SK-N-SH (cell line): ENCODE measurements around the gene PTPRC. TPM values are rescaled to one million over a fixed set of nuclear protein-coding genes. Genes with fewer than 3 reads are reported as not detected.

Experiments used
- CTCF ChIA-PET: fragments of 300-600, 350-600 bp; formaldehyde crosslinking; extraction: SDS; loops from one replicate; lab custom pipeline; 2021; lab: Yijun Ruan, JAX
- POLR2A ChIA-PET: fragments of 350-600 bp; sonication (Branson Sonifier 250); formaldehyde crosslinking; extraction: SDS; loops from one replicate; lab custom pipeline; 2020; ENCODE audit warnings: antibody characterized with exemption, inconsistent platforms; lab: Yijun Ruan, JAX
- DNase-seq: peaks from one replicate; pipeline ENCODE4 v3.0.0; 2012
- H2AFZ ChIP-seq: fragments of 200-600 bp; sonication (generic); 2 replicates; pipeline ENCODE4 v1.8.1; 2016; ENCODE audit warnings: antibody characterized with exemption, mild to moderate bottlenecking, low read depth
- H3F3A ChIP-seq: fragments of 200-600 bp; sonication (generic); replicated peaks from 2 replicates; pipeline ENCODE3; 2016; ENCODE audit warnings: antibody characterized with exemption, mild to moderate bottlenecking; ENCODE audit not compliant: insufficient read depth
- H3K27ac ChIP-seq, 2 experiments: fragments of 200-500 bp in 1 of 2; fragments of 200-600 bp in 1 of 2; sonication (Bioruptor generic) in 1 of 2; sonication (generic), shearing (Covaris generic) in 1 of 2; 2 replicates each; pipeline versions ENCODE4 v1.5.1 to v1.6.1; 2014 to 2016; ENCODE audit warnings: low read depth in 2 of 2, inconsistent platforms in 1 of 2, low read length in 1 of 2, mild to moderate bottlenecking in 1 of 2, mixed read lengths in 1 of 2
- H3K27me3 ChIP-seq: fragments of 200-600 bp; sonication (generic), shearing (Covaris generic); 2 replicates; pipeline ENCODE4 v1.6.1; 2016; ENCODE audit warnings: mixed run types; ENCODE audit not compliant: insufficient read depth
- H3K36me3 ChIP-seq, 2 experiments: fragments of 200-500 bp in 1 of 2; fragments of 200-600 bp in 1 of 2; sonication (Bioruptor generic) in 1 of 2; sonication (generic) in 1 of 2; replicated peaks in 1 of 2; 2 replicates each; pipeline versions ENCODE3 to v1.5.1; 2014 to 2016; ENCODE audit warnings: low read length in 1 of 2, mild to moderate bottlenecking in 1 of 2; ENCODE audit not compliant: insufficient read depth in 2 of 2, control insufficient read depth in 1 of 2
- H3K4me1 ChIP-seq, 2 experiments: fragments of 200-500 bp in 1 of 2; fragments of 200-600 bp in 1 of 2; sonication (Bioruptor generic) in 1 of 2; sonication (generic), shearing (Covaris generic) in 1 of 2; 2 replicates each; pipeline versions ENCODE4 v1.5.1 to v1.6.1; 2014 to 2016; ENCODE audit warnings: low read depth in 1 of 2, low read length in 1 of 2, mixed run types in 1 of 2; ENCODE audit not compliant: insufficient read depth in 2 of 2, control insufficient read depth in 1 of 2
- H3K4me2 ChIP-seq: fragments of 200-600 bp; sonication (generic), shearing (Covaris generic); 2 replicates; pipeline ENCODE4 v1.6.1; 2017; ENCODE audit warnings: mixed run types
- H3K4me3 ChIP-seq, 2 experiments: fragments of 200-500 bp in 1 of 2; fragments of 200-600 bp in 1 of 2; sonication (Bioruptor generic) in 1 of 2; sonication (generic), shearing (Covaris generic) in 1 of 2; 2 replicates each; pipeline versions ENCODE4 v1.5.1 to v1.8.1; 2014 to 2016; ENCODE audit warnings: low read depth in 2 of 2, inconsistent platforms in 1 of 2, low read length in 1 of 2, mild to moderate bottlenecking in 1 of 2, mixed read lengths in 1 of 2, moderate library complexity in 1 of 2
- H3K79me2 ChIP-seq: fragments of 200-600 bp; sonication (generic); 2 replicates; pipeline ENCODE4 v1.8.1; 2017; ENCODE audit warnings: mild to moderate bottlenecking; ENCODE audit not compliant: insufficient read depth
- H3K9ac ChIP-seq: fragments of 200-600 bp; sonication (generic); 2 replicates; pipeline ENCODE4 v1.6.1; 2017; ENCODE audit warnings: mixed run types
- H3K9me2 ChIP-seq: fragments of 200-600 bp; sonication (generic); 2 replicates; pipeline ENCODE4 v1.6.1; 2017; ENCODE audit warnings: mixed run types
- H3K9me3 ChIP-seq: fragments of 200-600 bp; sonication (generic); 2 replicates; pipeline ENCODE4 v1.6.1; 2017; ENCODE audit warnings: mixed run types, mild to moderate bottlenecking, moderate library complexity
- H4K20me1 ChIP-seq: fragments of 200-600 bp; sonication (generic); 2 replicates; pipeline ENCODE4 v1.6.1; 2017; ENCODE audit warnings: mild to moderate bottlenecking, mixed run types; ENCODE audit not compliant: insufficient read depth
- CTCF ChIP-seq: fragments of 200-600 bp; sonication (generic); IDR thresholded peaks from 2 replicates; pipeline ENCODE4 v1.6.1; 2017; ENCODE audit warnings: antibody characterized with exemption, mild to moderate bottlenecking, moderate library complexity
- ELF1 ChIP-seq: IDR thresholded peaks from 2 replicates; pipeline ENCODE4 v1.4.0; 2012
- EP300 ChIP-seq, 2 experiments: IDR thresholded peaks; 2 replicates each; pipeline versions ENCODE4 v1.4.0 to v1.6.1; 2012; ENCODE audit warnings: borderline replicate concordance in 1 of 2, low read depth in 1 of 2, low read length in 1 of 2
- FOXJ3 ChIP-seq: sonication (generic); formaldehyde crosslinking; IDR thresholded peaks from 2 replicates; pipeline ENCODE4 v1.5.1; 2020; ENCODE audit warnings: mild to moderate bottlenecking, missing genetic modification reagents
- GABPA ChIP-seq: IDR thresholded peaks from 2 replicates; pipeline ENCODE4 v1.4.0; 2012; ENCODE audit warnings: low read depth, mild to moderate bottlenecking
- JUND ChIP-seq: IDR thresholded peaks from 2 replicates; pipeline ENCODE4 v1.4.0; 2012
- PBX3 ChIP-seq: IDR thresholded peaks from 2 replicates; pipeline ENCODE4; 2012
- RAD21 ChIP-seq: IDR thresholded peaks from 2 replicates; pipeline ENCODE4 v1.6.1; 2012; ENCODE audit warnings: mild to moderate bottlenecking, low read length
- RXRA ChIP-seq: IDR thresholded peaks from 2 replicates; pipeline ENCODE4 v1.4.0; 2012; ENCODE audit warnings: low read depth, mild to moderate bottlenecking, borderline replicate concordance
- TCF12 ChIP-seq: IDR thresholded peaks from 2 replicates; pipeline ENCODE4 v1.4.0; 2012
- USF1 ChIP-seq: IDR thresholded peaks from 2 replicates; pipeline ENCODE4 v1.4.0; 2012; ENCODE audit warnings: low read depth, borderline replicate concordance
- YY1 ChIP-seq: IDR thresholded peaks from 2 replicates; pipeline ENCODE4 v1.4.0; 2012; ENCODE audit warnings: low read depth, mild to moderate bottlenecking
- ZBTB33 ChIP-seq: IDR thresholded peaks from 2 replicates; pipeline ENCODE4 v1.4.0; 2012; ENCODE audit warnings: low read depth, borderline replicate concordance
- polyA plus RNA-seq, 3 experiments: library from polyadenylated mRNA; depleted of rRNA; stranded (reverse); fragments of >200 nt; gene quantifications; 2 replicates each; pipeline ENCODE4 v1.2.3, GENCODE V29; 2012

Gene PTPRC
- polyA plus RNA-seq, 1 of the 3 experiments (the other 2 are of a cell fraction): 0.03 TPM

- Histone ChIP-seq H3K4me3 (no peak overlapping the region), H3K9me3 (no peaks in the 10 kb centered on the region), H3K9ac (peak overlapping the region; percentile 33), H3K27me3 (no peaks in the 10 kb centered on the region), H3K9me2 (no peaks in the 10 kb centered on the region), H3K27ac (peak overlapping the region; percentile 69 to 88; a peak in 3 of 4 replicates), H3K79me2 (no peaks in the 10 kb centered on the region), H3K36me3 (no peaks in the 10 kb centered on the region), H3K4me2 (peak overlapping the region; percentile 22; the same call in 1 of the 2 replicates), H4K20me1 (no peaks in the 10 kb centered on the region), H3K4me1 (peaks cover 11 to 38% of the 10 kb centered on the region in 2 experiments; a peak in 3 of 4 replicates), H3F3A (peaks cover 39% of the 10 kb centered on the region), H2AFZ (no peak overlapping the region)
- no peak for TF ChIP-seq RAD21
- TF ChIP-seq PBX3: peak; percentile 48
- TF ChIP-seq USF1: no peak
- TF ChIP-seq CTCF: no peak
- TF ChIP-seq ZBTB33: no peak
- peak; percentile 19 for TF ChIP-seq JUND
- no peak for TF ChIP-seq GABPA
- no peak for TF ChIP-seq FOXJ3
- no peak for TF ChIP-seq ELF1
- TF ChIP-seq TCF12: no peak; the same call in 1 of the 2 replicates
- no peak for TF ChIP-seq RXRA
- TF ChIP-seq YY1: no peak
- TF ChIP-seq EP300 (IDR thresholded peaks at IDR 0.05; ENCODE audit: borderline replicate concordance in 1 of 2, low read depth in 1 of 2, low read length in 1 of 2): peak in 1 of 2 experiments; percentile 34; a peak in 1 of 4 replicates
- no peak for DNase-seq
- POLR2A ChIA-PET: no interaction called here
- CTCF ChIA-PET: interaction anchor here (1.0 to 2.5 kb wide), 4 partner anchors 10 to 22 kb away, joined by 3 to 10 read pairs (median 4); no protein-coding TSS in a partner anchor
Observed at GRCh38 chr1:198667186-198667585, 28.3 kb downstream of the PTPRC start.
